Loucy (cell line): ENCODE data around the gene NRCAM.

Experiments
- H2AFZ ChIP-seq: fragments of 200-600 bp; sonication (generic); 2 replicates; pipeline ENCODE4 v1.6.0; 2016; ENCODE audit warnings: antibody characterized with exemption, mild to moderate bottlenecking, low read length, moderate library complexity
- H3F3A ChIP-seq: fragments of 200-600 bp; 2 replicates; pipeline ENCODE4 v1.6.0; 2016; ENCODE audit warnings: antibody characterized with exemption, low read depth, mild to moderate bottlenecking
- H3K27me3 ChIP-seq: fragments of 200-600 bp; sonication (generic); 2 replicates; pipeline ENCODE4 v1.6.1; 2014; ENCODE audit warnings: low read length, mild to moderate bottlenecking; ENCODE audit not compliant: insufficient read depth, poor library complexity, severe bottlenecking
- H3K36me3 ChIP-seq: fragments of 200-600 bp; sonication (generic); 2 replicates; pipeline ENCODE4 v1.6.1; 2016; ENCODE audit warnings: low read length; ENCODE audit not compliant: insufficient read depth
- H3K4me1 ChIP-seq: fragments of 200-600 bp; sonication (generic); 2 replicates; pipeline ENCODE4 v1.5.1; 2014; ENCODE audit warnings: low read length, mild to moderate bottlenecking; ENCODE audit not compliant: insufficient read depth, poor library complexity, severe bottlenecking
- H3K4me2 ChIP-seq: fragments of 200-600 bp; sonication (generic); 2 replicates; pipeline ENCODE4 v1.6.0; 2014; ENCODE audit warnings: antibody characterized with exemption, low read length, low read depth, mild to moderate bottlenecking; ENCODE audit not compliant: poor library complexity, severe bottlenecking
- H3K4me3 ChIP-seq: fragments of 200-600 bp; sonication (generic); 2 replicates; pipeline ENCODE4 v1.5.1; 2014; ENCODE audit warnings: low read length, mild to moderate bottlenecking, mixed read lengths; ENCODE audit not compliant: poor library complexity, severe bottlenecking
- H3K79me2 ChIP-seq: fragments of 200-600 bp; sonication (generic); 2 replicates; pipeline ENCODE4 v1.6.1; 2014; ENCODE audit warnings: low read length; ENCODE audit not compliant: insufficient read depth
- H3K9ac ChIP-seq: fragments of 200-600 bp; sonication (generic); 2 replicates; pipeline ENCODE4 v1.6.0; 2014; ENCODE audit warnings: mild to moderate bottlenecking, low read depth, low read length, moderate library complexity; ENCODE audit not compliant: poor library complexity, severe bottlenecking
- H3K9me2 ChIP-seq: fragments of 200-600 bp; sonication (generic); replicated peaks from 2 replicates; pipeline ENCODE4 v1.6.1; 2016; ENCODE audit warnings: low read depth, low read length, mixed read lengths
- H3K9me3 ChIP-seq: fragments of 200-600 bp; sonication (generic); 2 replicates; pipeline ENCODE4 v1.6.1; 2014; ENCODE audit warnings: mild to moderate bottlenecking, antibody characterized with exemption, low read length, low read depth; ENCODE audit not compliant: insufficient read depth
- H4K20me1 ChIP-seq: fragments of 200-600 bp; sonication (generic); 2 replicates; pipeline ENCODE4 v1.6.0; 2014; ENCODE audit warnings: antibody characterized with exemption, low read length, mild to moderate bottlenecking; ENCODE audit not compliant: insufficient read depth, poor library complexity, severe bottlenecking
- EZH2phosphoT487 ChIP-seq: fragments of 200-600 bp; IDR thresholded peaks from 2 replicates; pipeline ENCODE4 v1.6.1; 2018; ENCODE audit warnings: antibody characterized with exemption, mild to moderate bottlenecking, moderate library complexity, borderline replicate concordance
- TF ChIP-seq, protein P1 (sequence below): fragments of 200-600 bp; sonication (generic); conservative IDR thresholded peaks from 2 replicates; pipeline ENCODE4 v1.5.1; 2014; ENCODE audit warnings: mild to moderate bottlenecking, antibody characterized with exemption, low read length

Gene NRCAM

DNA sequence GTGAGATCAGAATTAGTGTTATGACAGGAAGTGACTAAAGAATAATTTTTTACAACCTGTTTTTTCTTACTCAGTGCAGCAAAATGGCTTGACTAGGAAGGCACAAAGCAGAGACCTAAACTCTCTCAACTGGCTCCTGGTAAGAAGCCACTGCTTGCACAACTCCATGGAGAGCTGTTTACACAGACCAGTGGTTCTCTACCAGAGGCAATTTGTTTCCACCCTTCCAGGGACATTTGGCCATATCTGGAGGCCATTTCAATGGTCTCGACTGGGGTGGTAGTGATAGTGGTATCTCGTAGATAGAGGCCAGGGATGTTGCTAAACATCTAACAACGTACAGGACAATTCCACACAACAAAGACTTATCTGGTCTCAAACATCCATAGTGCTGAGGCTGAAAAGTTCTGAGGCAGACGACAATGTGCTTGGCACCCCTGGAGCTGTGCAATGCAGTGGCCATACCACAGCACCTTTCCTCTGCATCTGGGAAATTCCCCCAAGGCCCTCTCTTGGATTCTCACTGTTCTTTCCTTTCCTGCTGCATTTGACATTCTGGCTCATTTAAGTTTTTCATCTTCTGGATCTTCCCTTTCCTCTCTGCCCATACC, 220.7 kb downstream of the NRCAM start:
- no peaks in the 10 kb centered on the region for H3K9me2 ChIP-seq
- H3K4me3 ChIP-seq: no peak overlapping the region
- no peaks in the 10 kb centered on the region for H3K79me2 ChIP-seq
- no peak for TF ChIP-seq EZH2phosphoT487
- TF ChIP-seq, protein P1, sequence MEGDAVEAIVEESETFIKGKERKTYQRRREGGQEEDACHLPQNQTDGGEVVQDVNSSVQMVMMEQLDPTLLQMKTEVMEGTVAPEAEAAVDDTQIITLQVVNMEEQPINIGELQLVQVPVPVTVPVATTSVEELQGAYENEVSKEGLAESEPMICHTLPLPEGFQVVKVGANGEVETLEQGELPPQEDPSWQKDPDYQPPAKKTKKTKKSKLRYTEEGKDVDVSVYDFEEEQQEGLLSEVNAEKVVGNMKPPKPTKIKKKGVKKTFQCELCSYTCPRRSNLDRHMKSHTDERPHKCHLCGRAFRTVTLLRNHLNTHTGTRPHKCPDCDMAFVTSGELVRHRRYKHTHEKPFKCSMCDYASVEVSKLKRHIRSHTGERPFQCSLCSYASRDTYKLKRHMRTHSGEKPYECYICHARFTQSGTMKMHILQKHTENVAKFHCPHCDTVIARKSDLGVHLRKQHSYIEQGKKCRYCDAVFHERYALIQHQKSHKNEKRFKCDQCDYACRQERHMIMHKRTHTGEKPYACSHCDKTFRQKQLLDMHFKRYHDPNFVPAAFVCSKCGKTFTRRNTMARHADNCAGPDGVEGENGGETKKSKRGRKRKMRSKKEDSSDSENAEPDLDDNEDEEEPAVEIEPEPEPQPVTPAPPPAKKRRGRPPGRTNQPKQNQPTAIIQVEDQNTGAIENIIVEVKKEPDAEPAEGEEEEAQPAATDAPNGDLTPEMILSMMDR: no peak
- no peaks in the 10 kb centered on the region for H3F3A ChIP-seq
- H3K4me2 ChIP-seq: no peak overlapping the region
- H3K4me1 ChIP-seq: peaks cover 6% of the 10 kb centered on the region
- H2AFZ ChIP-seq: peak overlapping the region; percentile 62
- H3K9ac ChIP-seq: no peak overlapping the region
- no peaks in the 10 kb centered on the region for H3K9me3 ChIP-seq
- no peaks in the 10 kb centered on the region for H3K27me3 ChIP-seq
- no peaks in the 10 kb centered on the region for H4K20me1 ChIP-seq
- H3K36me3 ChIP-seq: no peaks in the 10 kb centered on the region

DNA sequence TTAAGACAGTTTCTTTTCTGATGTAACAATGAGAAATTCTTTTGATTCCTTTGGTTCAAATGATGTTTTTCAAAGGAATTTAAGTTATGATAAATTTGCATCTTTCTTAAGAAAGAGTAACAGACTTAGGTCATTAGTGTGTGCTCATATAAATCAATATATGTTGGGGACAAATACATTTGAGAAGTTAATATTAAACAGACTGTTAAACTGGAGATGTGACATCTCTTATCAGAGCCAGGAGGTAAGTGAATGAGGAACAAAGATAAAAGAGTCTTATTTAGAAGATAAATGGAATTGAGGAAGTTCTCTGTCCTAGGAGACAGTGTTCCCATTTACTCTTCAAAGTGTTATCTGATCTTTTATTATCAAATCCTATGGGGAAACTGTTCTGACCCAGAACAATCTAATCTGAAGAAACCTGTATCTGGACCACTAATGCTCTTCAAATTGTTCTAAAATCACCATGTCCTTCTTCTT, 221.2 kb downstream of the NRCAM start:
- Histone ChIP-seq H3K9ac (no peak overlapping the region), H3K79me2 (no peaks in the 10 kb centered on the region), H4K20me1 (no peaks in the 10 kb centered on the region), H2AFZ (peak overlapping the region; percentile 62), H3K9me3 (no peaks in the 10 kb centered on the region), H3K36me3 (no peaks in the 10 kb centered on the region), H3K9me2 (no peaks in the 10 kb centered on the region), H3K27me3 (no peaks in the 10 kb centered on the region), H3K4me2 (no peak overlapping the region), H3F3A (no peaks in the 10 kb centered on the region), H3K4me1 (peaks cover 6% of the 10 kb centered on the region), H3K4me3 (no peak overlapping the region)
- TF ChIP-seq, protein P1: no peak
- TF ChIP-seq EZH2phosphoT487: no peak

DNA sequence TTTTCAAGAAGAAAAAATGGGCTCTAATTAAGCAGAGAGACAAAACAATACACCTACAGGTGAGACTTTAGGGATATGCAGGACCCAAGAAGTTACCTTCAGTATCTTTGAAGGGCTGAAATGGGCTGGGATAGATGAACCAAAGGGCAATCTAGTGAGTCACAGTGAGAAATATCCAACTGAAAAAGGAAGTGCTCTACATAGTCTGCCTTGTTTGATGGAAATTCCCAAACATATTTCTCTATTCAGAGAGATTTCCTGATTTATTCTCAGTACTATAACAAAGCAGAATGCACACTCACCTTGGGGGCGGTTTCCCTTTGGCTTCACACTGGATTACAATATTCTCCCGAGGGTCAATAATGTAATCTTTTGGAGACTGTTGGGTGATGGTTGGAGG, 222.0 kb downstream of the NRCAM start:
- Histone ChIP-seq H3K9ac (no peak overlapping the region), H3F3A (no peaks in the 10 kb centered on the region), H3K4me2 (no peak overlapping the region), H3K9me3 (no peaks in the 10 kb centered on the region), H3K36me3 (no peaks in the 10 kb centered on the region), H3K9me2 (no peaks in the 10 kb centered on the region), H3K4me1 (peaks cover 6% of the 10 kb centered on the region), H3K4me3 (no peak overlapping the region), H3K79me2 (no peaks in the 10 kb centered on the region), H2AFZ (no peak overlapping the region), H3K27me3 (no peaks in the 10 kb centered on the region), H4K20me1 (no peaks in the 10 kb centered on the region)
- TF ChIP-seq, protein P1: no peak
- TF ChIP-seq EZH2phosphoT487: no peak
